ENCODE results near the gene FXYD6. TPM values are rescaled to one million over a fixed set of nuclear protein-coding genes. Genes with fewer than 3 reads are reported as not detected.

The FXYD6 gene
- total and polyA plus RNA-seq, 11 donors: 24.6 to 54.0 (median 39.5) TPM

DNA sequence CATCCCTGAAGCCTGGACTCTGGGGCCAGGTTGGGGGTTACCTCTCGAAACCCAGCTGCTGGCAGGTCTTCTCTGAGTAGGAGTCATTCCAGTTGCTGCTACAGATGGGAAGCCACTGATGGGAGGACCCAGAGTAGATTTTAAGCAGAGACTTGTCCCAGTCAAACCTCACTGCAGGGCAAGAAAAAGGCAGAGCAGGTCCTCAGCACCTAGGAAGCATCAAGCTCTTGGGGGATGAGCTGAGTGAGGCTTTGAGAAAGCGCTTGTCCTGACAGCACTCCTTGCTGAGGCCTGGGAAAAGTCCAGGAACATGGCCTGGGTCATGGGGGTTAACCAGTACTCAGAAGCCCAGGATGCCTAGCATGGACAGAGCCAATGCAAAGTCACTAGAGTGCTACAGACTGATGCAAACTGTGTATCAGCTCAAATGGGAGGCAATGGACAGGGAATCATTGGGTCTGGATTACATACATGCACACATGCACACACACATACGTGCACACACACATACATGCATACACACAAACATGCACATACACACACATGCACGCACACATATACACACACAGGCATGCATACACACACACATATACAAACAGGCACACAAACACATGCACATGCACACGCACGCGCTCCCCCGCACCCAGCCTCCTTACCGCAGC is 37.4 kb upstream of the FXYD6 start:
- no peak for TF ChIP-seq POLR2A (IDR thresholded peaks at IDR 0.05)
- TF ChIP-seq, protein P1, sequence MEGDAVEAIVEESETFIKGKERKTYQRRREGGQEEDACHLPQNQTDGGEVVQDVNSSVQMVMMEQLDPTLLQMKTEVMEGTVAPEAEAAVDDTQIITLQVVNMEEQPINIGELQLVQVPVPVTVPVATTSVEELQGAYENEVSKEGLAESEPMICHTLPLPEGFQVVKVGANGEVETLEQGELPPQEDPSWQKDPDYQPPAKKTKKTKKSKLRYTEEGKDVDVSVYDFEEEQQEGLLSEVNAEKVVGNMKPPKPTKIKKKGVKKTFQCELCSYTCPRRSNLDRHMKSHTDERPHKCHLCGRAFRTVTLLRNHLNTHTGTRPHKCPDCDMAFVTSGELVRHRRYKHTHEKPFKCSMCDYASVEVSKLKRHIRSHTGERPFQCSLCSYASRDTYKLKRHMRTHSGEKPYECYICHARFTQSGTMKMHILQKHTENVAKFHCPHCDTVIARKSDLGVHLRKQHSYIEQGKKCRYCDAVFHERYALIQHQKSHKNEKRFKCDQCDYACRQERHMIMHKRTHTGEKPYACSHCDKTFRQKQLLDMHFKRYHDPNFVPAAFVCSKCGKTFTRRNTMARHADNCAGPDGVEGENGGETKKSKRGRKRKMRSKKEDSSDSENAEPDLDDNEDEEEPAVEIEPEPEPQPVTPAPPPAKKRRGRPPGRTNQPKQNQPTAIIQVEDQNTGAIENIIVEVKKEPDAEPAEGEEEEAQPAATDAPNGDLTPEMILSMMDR (IDR thresholded peaks at IDR 0.05): no peak
- 92 to 97% (median 97%) methylated on average over 7 to 9 of the region's 9 CpGs for WGBS, 4 donors
- no peak overlapping the region for H3K27ac ChIP-seq
- ATAC-seq: no peak
- no peaks in the 10 kb centered on the region for H3K9me3 ChIP-seq
- intact Hi-C loops (cut with DNase I): no loop called here
- H3K4me1 ChIP-seq: no peaks in the 10 kb centered on the region
- DNase-seq: no peak
- peaks cover 0 to 2% (median 0%) of the 10 kb centered on the region in 9 donors for H3K27me3 ChIP-seq
- H3K4me3 ChIP-seq: no peak overlapping the region
- no peaks in the 10 kb centered on the region for H3K36me3 ChIP-seq

DNA sequence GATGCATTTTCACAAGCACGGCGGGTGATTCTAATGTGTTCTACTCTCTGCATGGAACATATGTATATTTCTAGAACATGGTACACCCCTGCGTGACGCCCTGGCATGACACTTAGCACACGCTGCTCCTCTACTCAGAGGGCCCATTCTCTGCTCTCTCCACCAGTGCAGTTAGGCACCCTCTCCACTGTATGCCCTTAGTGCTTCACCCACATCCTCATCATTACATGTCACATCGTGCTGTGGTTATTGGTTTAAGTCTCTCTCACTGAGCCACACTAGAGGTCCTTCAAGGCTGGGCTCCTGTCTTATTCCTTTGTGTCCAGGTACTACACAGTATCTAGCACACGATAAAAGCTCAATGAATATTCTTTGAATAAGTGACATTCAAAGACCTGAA is 36.0 kb upstream of the FXYD6 start:
- TF ChIP-seq, protein P1 (IDR thresholded peaks at IDR 0.05): no peak
- no peak for TF ChIP-seq POLR2A (IDR thresholded peaks at IDR 0.05)
- intact Hi-C loops (cut with DNase I): no loop called here
- WGBS, 4 donors: 96 to 99% (median 98%) methylated on average over 7 of the region's 7 CpGs
- DNase-seq (no peak), ATAC-seq (no peak)
- Histone ChIP-seq H3K4me3 (no peak overlapping the region), H3K4me1 (peaks cover 0 to 4% (median 0%) of the 10 kb centered on the region in 12 donors), H3K27ac (no peak overlapping the region), H3K27me3 (peaks cover 0 to 2% (median 0%) of the 10 kb centered on the region in 9 donors), H3K36me3 (no peaks in the 10 kb centered on the region), H3K9me3 (no peaks in the 10 kb centered on the region)

DNA sequence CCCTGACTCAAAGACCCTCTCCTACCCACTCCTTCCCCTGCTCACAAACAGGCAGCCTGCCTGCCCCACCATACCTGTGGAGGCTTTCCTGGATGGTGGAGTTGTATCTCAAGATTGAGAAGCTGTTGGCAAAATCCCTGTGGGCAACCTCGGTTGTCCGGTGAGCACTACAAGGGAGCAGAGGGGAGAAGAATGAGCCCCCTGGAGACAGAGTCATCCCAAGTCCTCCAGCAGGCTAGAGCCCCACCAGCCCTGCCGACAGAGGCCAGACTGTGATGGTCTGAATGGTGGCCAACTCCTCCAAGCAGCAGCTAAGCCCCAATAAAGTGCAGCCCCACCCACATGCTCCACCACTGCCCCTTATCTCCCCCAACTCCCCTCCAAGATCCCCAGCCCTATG is 35.2 kb upstream of the FXYD6 start:
- Histone ChIP-seq H3K27me3 (peaks cover 0 to 2% (median 0%) of the 10 kb centered on the region in 9 donors), H3K9me3 (no peaks in the 10 kb centered on the region), H3K4me1 (peaks cover 0 to 8% (median 0%) of the 10 kb centered on the region in 12 donors), H3K27ac (no peak overlapping the region), H3K36me3 (no peaks in the 10 kb centered on the region), H3K4me3 (no peak overlapping the region)
- ATAC-seq (no peak), DNase-seq (no peak)
- WGBS, 4 donors: 88 to 100% (median 90%) methylated on average over 3 of the region's 3 CpGs
- intact Hi-C loops (cut with DNase I): no loop called here
- TF ChIP-seq POLR2A (IDR thresholded peaks at IDR 0.05): no peak
- TF ChIP-seq, protein P1 (IDR thresholded peaks at IDR 0.05): no peak

DNA sequence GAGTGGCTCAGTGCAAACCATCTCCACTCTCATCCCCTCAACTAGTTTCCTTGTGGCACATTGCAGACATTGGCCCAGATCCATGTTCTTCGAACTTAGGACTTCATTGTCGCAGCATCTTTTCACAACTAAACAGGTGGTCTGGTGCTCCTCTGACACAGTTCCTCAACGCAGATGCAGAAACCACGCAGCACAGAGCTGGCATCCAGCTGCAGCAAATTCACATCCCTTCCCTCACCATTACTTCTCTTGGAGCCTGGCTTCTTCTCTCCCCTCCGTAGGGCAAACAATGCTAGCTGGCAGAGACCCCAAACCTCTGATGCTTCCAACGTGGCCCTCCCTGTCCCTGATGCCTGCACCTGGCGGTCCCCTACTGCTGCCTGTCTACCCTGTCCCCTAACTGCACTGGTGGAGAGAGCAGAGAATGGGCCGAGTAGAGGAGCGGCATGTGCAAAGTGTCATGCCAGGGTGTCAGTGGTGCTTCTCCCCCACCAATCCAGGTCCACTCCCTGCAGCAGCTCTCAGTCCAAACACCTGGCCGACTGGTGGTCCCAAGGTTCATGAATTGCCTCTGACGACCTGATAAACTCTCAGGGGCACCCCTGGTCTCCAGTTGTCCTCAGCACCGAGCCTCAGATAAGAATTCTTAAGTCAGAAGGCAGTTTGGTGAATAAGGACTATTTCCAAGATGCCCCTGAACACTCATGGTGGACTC is 34.6 kb upstream of the FXYD6 start:
- peaks cover 0 to 8% (median 0%) of the 10 kb centered on the region in 12 donors for H3K4me1 ChIP-seq
- 78 to 89% (median 81%) methylated on average over 12 of the region's 12 CpGs for WGBS, 4 donors
- intact Hi-C loops (cut with DNase I): no loop called here
- no peak overlapping the region for H3K4me3 ChIP-seq
- no peaks in the 10 kb centered on the region for H3K9me3 ChIP-seq
- DNase-seq: no peak
- no peaks in the 10 kb centered on the region for H3K36me3 ChIP-seq
- no peak for ATAC-seq
- H3K27me3 ChIP-seq: peaks cover 0 to 2% (median 0%) of the 10 kb centered on the region in 9 donors
- H3K27ac ChIP-seq: no peak overlapping the region
- TF ChIP-seq POLR2A (IDR thresholded peaks at IDR 0.05): no peak
- TF ChIP-seq, protein P1 (IDR thresholded peaks at IDR 0.05): no peak
